Stimulated activated CD4-positive, alpha-beta T cell treated with anti-CD3 and anti-CD28 coated beads, Interleukin-2, amount 100 ng/mL, for 4 hours (primary cell): ENCODE data around the gene NKIRAS2.

ENCODE experiments used
- DNase-seq: peaks from one replicate; pipeline ENCODE4 v3.0.0-alpha.2; 2020; ENCODE audit warnings: low read depth

The NKIRAS2 gene

DNA sequence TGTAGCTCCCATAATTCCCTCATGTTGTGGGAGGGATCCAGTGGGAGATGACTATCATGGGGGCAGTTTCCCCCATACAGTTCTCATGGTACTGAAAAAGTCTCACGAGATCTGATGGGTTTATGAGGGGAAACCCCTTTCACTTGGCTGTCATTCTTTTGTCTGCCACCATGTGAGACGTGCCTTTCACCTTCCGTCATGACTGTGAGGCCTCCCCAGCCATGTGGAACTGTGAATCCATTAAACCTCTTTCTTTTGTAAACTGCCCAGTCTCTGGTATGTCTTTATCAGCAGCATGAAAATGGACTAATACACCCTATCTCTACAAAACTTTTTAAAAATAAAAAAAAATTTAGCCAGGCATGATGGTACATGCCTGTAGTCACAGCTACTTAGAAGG lies 36.7 kb downstream of the NKIRAS2 start:
- DNase-seq, result no peak

DNA sequence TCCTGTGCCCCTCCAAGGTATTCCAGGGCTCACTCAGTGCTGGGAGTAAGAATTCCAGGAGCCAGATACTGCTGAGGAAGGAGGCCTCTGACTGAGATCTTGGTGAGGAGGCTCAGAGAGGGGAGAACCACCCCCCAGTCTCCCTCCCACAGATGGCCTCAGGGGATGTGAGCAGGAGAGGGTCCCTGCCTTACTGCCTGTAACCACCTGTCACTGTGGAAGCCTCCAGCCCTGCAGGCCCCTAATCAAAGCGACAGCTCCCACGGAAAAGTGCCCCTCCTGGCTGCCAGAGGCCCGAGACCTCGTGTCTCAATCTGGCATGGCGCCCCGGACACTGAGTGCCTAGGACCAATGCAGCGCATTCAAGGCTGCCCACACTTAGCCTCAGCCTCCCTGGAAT lies 38.2 kb downstream of the NKIRAS2 start:
- DNase-seq, result no peak

DNA sequence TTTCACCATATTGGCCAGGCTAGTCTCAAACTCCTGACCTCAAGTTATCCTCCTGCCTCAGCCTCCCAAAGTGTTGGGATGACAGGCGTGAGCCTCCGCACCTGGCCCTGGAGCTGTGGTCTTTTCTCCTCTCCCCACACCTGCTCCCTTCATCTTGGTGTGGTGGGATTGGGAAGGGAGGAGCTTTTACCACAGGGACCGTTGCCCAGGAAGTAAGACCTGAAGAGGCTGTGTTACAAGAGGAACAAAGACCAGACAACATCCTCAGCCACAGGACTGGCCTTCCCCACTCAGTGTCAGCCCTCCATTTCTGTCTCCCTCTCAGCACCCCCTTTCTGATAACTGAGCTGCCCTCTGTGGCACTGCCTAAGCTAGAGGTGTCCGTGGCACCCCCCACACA lies 39.9 kb downstream of the NKIRAS2 start:
- DNase-seq, result no peak

DNA sequence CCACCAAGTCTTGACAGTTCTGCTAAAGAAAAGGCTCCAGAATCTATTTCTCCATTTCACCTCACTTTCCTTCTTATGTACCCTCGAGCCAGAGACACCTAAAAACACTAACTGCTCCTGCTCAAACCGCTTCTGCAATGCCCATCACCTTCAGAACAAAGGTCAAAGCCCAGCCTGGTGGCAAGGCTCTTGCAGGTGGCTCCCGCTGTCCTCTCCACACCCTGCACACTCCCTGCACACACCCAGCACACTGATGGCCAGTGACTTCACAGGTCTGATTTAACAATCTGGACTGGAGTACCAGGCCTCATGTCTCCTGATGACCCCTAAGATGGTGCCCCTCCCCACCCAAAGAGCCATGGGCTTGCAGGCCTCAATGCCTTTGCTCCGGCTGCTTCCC lies 40.3 kb downstream of the NKIRAS2 start:
- no peak for DNase-seq

DNA sequence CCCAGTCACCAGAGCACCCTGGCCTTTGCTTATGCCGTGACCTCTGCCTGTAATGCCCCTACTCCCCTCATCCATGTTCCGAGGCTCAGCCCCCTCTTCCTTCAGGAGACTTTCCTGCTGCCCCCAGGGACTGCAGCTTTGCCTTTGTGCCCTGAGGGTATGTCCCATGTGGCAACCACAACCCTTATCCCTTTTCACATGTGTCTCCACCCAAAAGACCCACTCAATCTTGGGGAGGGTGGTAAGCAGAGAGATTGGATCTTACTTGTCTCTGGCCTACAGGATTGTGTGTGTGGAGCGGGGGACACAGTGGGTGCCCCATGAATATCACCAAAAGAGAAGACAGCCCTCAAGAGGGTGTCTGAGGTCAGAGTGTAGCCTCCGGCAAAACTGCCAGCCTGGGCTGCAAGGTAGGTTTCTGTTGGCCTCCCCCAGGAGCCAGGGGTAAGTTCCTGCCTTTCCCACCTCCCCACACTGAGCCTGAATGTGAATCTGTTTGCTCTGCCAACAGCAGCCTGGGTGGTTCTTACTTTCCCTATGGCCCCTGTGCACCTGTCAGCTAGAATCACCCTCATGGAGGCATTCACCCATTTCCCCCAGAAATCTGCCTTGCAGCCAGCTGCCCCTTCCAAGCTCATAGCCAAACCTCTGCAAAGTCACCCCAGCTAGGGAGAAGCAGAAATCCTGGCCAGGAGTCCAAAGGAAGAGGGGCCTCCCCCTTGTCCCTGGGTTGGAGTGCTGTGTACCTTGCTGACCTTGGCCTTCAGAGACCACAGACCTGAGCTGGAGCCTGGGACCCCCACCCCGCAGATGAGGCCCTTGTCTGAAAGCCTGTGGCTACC lies 42.0 kb downstream of the NKIRAS2 start:
- no peak for DNase-seq

DNA sequence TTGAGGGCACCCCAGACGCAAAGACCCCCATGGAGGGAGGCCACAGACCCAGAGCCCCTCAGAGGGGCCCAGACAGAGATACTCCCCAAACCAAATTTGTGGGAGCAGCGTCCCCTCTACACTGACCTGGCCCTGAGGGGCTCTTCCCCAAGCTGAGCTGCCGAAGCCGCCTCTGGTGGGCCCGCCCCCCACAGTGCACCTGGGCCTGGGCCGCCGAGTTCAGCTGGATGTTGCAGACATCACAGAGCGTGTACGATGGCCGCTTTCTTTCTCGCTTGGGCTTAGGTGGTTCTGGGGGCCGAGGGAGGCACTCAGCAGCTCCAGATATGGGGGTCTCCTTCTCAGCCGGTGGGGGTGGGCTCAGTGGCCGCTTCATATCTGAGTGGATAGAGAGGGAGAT lies 42.8 kb downstream of the NKIRAS2 start:
- no peak for DNase-seq

DNA sequence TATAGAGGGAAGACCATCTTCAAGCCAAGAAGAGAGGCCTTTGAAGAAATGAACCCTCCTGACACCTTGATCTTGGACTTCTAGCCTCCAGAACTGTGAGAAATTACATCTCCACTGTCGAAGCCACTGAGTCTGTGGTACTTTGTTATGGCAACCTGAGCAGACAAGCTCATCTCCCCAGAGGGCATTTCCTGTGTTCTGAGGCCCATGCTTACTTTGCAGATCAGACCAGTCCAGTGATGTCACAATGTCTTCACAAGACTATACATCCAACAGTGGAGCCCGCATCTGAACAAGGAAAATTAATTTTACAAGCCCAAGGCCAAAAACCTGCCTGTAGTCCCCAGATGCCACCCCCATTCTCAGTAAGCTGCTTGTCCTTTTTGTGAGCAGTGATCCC lies 45.3 kb downstream of the NKIRAS2 start:
- DNase-seq, result no peak

DNA sequence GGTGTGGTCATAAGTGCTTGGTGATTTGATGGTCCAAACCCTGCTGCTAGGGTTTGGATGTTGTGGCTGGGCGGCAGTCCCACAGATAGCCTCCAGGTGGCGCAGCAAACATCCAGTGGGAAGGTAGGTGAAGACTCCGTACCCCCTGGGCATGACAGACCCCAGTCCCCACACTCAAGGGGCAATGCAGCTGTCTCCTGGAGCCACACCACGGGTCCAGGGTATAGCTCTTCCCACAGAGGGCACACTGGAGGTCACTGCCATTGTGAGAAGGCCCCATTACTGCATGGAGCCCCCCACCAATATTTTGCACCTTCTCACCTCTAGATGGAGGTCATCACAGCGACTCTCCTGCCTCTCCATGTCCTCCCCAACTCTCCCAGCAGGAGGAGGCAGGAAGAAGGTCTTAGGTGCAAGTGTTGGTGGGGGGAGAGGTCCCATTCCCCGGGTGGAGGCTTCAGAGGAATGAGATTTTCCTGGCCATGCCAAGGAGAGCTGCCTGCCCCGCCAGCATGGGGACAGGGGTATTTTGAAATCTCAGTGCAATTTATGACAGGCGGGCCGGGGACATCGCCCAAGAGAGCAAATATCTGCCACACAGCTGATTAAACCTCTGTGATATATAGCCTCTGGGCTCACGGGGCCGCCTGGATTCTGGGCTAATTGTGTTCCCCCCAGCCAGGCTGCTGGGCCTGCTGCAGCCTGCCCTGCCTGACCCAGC lies 47.6 kb downstream of the NKIRAS2 start:
- DNase-seq, result peak; percentile 44

DNA sequence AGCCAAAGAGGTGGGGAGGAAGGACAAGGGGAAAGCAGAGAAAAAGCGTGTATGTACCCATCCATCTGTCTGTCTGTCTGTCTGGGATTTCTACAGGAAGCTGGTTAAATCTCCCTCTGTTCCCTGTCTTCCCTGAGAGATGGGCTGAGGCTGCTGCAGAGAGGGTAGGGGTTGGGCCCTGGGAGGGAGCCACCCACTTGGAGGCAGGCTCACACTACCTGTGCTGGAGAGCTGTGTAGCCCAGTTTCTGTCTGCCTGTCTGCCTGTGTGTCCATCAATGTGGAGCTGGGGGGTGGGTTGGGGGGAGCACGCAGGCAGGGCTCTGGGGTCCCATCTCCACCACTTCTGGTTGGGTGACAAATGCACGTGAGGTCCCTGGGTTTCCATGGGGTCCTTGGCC lies 49.1 kb downstream of the NKIRAS2 start:
- DNase-seq, result no peak

DNA sequence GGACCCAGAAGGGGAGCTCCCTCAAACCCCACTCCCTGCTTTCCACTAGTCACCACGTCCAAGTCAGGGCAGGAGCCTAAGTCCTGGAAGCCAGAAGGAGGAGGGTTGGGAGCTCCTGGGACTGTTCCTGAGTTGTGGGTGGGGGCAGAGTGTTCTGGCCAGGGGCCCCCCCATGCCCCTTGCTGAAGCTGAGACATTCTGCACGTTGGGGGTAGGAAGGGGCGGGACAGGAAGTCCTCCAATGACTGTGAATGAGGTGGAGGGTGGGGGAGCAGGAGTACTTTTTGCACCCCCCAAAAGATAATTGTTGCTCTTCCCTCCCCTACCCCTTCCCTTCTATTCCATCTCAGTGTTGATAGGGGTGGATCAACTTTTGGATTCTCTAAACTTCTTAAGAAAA lies 51.9 kb downstream of the NKIRAS2 start:
- no peak for DNase-seq

DNA sequence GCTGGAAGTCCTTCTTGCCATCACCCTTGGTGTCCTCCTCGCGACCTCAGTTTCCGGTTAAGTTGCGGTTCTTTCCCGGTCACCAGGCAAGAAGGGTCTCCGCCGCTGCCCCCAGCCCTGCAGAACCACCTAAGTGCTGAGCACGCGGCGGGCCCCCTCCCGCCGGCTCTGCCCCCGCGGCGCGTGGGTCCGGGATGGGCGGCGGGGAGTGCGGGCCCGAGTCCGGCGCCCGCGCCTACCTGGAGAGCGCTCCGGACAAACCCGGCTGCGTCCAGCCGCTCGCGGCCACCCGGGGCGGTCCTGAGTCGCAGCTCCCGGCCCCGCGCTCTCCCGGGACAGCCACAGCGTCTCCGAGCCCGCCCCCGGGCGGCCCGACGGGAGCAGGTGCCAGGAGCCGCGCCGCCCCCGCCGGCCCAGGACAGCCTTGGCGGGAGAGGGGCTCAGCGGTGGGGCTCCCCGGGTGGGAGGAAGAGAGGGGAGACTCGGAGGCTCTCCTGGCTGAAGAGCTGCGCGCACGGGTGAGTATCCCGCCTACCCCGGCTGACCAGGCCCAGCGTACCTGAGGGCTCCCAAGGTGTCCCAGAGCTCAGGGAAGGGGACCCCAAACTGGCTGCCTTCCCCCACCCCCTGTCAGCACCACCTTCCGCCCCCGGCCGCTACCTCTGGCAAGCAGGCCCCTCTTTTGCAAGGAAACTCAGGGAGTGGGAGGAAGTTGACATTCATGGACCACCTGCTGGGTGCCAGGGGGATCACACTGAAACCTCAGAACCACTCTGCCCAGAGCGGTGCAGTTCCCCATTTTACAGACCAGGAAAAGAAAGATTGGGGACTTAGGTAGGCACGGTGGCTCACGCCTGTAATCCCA lies 52.7 kb downstream of the NKIRAS2 start:
- DNase-seq, result no peak
